Hematopoietic multipotent progenitor cell treated with erythropoietin and hydrocortisone succinate and interleukin-3 and kit ligand, for 15 days (in vitro differentiated cells): Measurements from ENCODE around the gene SPACDR.
"Not testable (repeated sequence)": the region's sequence is repeated elsewhere in the genome, so short reads cannot be mapped to it uniquely, and the experiment has no call there.

Experiments
- DNase-seq: peaks from one replicate; pipeline ENCODE4 v3.0.0-alpha.2; 2015; ENCODE audit warnings: low spot score

The SPACDR gene

GRCh38 chr7:100465702-100466311 is 1.7 kb upstream of the SPACDR start:
- DNase-seq = peak; percentile 48

- no peak for DNase-seq
Measured at GRCh38 chr7:100465299-100465698, 1.2 kb upstream of the SPACDR start.

DNA sequence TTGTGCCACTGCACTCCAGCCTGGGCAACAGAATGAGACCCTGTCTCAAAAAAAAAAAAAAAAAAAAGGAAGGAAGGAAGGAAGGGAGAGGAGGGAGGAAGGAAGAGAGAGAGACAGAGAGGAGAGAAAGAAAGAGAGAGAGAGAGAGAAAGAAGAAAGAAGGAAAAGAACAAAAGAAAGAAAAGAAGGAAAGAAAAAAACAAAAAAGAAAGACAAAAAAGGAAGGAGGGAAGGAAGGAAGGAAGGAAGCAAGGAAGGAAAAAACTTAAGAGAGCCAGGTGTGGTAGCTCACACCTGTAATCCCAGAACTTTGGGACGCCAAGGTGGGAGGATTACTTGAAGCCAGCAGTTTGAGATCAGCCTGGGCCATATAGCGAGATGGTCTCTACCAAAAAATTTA is 731 bp upstream of the SPACDR start:
- DNase-seq = no peak

GRCh38 chr7:100457033-100457432 is 7.0 kb downstream of the SPACDR start:
- no peak for DNase-seq

- no peak for DNase-seq
Measured at GRCh38 chr7:100456562-100456961, 7.5 kb downstream of the SPACDR start.

GRCh38 chr7:100455206-100455605 is 8.9 kb downstream of the SPACDR start:
- no peak for DNase-seq

GRCh38 chr7:100453854-100454253 is 10.2 kb downstream of the SPACDR start:
- DNase-seq = not testable (repeated sequence)

DNA sequence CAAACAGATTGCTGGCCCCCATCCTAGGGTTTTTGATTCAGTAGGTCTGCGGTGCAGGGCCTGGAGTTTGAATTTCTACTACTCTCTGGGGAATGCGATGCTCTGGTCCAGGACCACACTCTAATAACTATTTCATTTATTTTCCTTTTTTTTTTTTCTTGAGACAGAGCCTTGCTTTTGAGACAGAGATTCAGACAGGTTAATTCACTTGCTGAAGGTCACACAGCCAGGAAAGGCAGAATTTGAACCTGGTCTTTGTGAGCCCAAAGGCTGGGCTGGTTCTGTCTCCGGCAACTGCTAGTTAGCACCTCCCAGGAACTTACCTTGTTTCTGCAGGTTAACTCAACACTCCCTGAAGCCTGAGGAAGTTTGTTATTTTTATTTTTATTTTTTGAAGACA is 11.5 kb downstream of the SPACDR start:
- DNase-seq = no peak

DNA sequence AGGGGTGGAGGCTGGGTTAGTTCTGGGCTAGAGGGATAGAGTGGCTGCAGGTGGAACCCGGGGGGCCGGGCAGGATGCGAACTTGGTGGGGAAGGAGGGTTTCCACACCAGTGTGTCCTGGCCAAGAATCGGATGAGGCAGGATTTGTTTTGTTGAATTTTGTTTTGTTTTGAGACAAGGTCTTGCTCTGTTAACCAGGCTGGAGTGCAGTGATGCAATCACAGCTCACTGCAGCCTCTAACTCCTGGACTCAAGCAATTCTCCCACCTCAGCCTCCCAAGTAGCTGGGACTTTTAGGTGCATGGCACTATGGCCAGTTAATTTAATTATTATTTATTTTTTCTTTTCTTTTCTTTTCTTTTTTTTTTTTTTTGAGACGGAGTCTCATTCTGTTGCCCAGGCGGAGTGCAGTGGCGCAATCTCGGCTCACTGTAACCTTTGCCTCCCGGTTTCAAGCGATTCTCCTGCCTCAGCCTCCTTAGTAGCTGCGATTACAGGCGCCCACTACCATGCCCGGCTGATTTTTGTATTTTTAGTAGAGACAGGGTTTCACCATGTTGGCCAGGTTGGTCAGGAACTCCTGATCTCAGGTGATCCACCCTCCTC is 14.8 kb downstream of the SPACDR start:
- DNase-seq = no peak

GRCh38 chr7:100447363-100447762 is 16.7 kb downstream of the SPACDR start:
- DNase-seq = not testable (repeated sequence)

- no peak for DNase-seq
Measured at GRCh38 chr7:100446040-100446439, 18.0 kb downstream of the SPACDR start.

DNA sequence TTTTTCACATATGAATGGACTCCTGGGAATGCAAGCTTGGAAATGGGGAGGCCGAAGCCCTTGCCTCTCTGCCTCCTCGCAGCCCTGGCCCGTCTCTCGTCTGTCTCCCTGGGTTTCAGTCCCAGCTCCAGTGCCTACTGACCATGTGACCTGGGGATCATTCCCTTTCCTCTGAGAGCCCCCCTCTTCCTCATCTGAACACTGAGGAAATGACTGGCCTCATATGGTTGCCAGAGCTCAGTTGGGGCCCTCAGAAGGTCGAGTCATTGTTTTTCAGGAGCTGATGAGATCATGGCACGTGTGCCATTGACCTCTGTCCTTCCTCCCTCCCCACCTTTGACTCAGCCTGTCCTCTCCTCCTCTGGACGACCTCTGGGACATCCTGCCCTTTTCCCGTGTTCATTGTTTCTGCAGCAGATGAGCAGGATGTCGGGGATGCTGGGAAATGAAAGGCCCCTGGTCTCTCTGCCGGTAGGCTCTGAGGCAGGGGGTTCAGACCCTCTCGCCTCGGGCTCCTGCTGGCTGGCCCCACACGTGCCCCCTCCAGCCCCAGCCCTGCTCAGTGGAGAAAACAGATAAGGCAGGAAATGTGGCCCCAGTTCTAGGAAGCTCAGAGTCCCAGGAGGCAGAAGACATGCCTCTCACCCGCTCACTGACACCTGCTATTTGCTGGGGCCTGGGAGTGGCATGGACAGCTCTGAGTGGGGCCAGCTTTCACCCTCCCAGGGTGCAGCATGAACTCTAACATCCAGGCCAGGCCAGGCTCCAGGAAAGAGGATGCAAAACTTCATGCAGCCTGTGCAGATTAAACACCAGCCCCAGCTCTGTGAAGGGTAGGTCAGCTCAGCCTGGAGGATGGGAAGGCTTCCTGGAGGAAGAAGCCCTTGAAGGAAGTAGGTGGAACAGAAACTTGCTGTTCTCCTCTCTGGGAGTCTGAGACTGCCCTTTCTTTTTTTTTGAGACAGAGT is 19.5 kb downstream of the SPACDR start:
- no peak for DNase-seq

- DNase-seq = no peak
Measured at GRCh38 chr7:100443096-100443840, 20.8 kb downstream of the SPACDR start.

DNA sequence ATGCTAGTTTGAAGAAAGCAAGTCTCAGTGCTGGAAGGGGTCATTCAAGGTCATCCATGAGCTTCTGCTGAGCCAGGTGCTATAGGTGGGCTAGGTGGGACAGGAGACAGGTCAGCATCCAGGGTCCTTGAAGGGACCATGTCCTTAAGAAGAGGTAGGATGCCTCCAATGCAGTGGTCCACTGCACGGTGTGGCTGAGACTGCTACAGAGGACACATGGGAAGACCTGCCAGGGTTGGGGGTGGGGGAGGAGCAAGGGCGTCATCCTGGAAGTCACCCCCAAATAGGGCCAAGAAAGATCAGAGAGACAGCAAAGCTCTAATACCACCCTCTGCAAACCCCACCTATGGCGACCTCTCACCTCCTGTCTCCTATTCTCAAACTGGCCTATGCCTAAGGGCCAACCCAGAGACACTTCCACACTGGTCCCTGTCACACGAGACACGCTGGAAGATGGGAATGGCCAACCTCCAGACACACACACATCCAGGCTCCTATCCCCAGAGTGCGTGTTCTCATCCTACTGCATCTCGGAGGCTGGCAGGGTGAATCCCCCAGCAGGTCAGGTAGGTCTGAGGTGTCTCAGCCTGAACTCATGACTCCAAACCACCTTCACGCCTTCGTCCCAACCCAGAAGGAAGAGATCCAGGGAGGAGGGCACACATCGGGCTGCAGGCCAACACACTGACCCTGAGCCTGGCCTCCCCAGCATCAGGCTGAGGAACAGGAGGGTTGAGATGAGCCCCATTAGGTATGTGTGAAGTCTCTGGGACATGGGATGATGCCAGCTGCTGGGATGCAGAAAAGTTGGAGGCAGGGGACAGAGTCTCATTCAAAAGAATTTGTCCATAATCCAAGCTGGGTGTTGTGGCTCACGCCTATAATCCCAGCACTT is 22.2 kb downstream of the SPACDR start:
- DNase-seq = no peak

DNA sequence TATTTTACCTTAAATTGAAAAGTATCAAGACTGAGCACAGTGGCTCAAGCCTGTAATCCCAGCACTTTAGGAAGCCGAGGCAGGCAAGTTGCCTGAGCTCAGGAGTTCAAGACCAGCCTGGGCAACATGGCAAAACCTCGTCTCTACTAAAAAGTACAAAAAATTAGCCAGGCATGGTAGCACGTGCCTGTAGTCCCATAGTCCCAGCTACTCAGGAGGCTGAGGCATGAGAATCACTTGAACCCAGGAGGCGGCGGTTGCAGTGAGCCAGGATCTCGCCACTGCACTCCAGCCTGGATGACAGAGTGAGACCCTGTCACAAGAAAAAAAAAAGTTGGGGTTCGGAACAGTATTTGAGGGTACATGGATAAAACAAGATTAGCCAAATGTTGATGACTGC is 24.8 kb downstream of the SPACDR start:
- DNase-seq = not testable (repeated sequence)

GRCh38 chr7:100438731-100439130 is 25.3 kb downstream of the SPACDR start:
- not testable (repeated sequence) for DNase-seq

DNA sequence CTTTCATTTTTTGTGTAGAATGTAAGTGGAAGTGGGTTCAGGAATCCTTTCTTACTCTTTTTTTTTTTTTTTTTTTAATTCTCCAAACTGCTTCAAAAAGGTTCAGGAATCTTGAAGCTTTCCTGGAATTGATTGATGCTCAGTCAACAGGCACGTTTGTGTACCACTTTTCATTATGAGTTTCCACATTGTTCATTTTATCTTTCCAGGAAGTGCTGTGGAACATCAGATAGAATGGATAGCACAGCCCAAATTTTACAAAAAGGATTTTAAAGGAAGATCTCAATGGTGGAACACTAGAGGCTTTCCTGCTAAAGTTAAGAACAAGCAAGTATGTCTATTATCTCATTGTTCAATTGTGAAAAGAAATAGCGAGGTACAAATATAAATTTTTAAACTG is 25.9 kb downstream of the SPACDR start:
- no peak for DNase-seq

GRCh38 chr7:100437150-100438100 is 26.6 kb downstream of the SPACDR start:
- no peak for DNase-seq

- DNase-seq = peak; percentile 34
Measured at GRCh38 chr7:100435401-100436304, 28.4 kb downstream of the SPACDR start.
